HG02588 (cell line): ENCODE measurements around the gene CACNA1E.

ENCODE experiments used
- ATAC-seq: cut with Tn5 transposase; IDR thresholded peaks from one replicate; pipeline ENCODE4 v1.9.1; 2021; ENCODE audit warnings: mild to moderate bottlenecking, moderate library complexity; ENCODE audit not compliant: unreplicated experiment

The CACNA1E gene

DNA sequence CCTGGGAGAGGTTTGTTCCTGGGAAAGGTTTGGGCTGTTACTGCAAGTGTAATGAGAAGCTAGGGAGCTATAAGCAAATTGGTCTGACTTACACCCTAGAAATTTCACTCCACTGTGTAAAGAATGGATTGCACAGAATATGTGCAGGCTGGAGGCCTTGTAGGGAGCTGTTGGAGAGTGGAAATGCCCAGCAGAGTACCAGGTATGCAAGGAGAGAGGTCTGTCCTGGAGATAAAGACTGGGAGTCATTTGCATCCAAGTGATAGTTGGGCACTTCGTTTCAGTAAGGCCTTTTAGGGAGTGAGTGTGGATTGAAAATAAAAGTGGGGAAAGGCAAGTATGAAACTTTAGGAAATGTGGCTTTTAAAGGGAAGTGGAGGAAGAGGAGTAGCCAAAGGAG lies 75.8 kb downstream of the CACNA1E start:
- no peak for ATAC-seq

DNA sequence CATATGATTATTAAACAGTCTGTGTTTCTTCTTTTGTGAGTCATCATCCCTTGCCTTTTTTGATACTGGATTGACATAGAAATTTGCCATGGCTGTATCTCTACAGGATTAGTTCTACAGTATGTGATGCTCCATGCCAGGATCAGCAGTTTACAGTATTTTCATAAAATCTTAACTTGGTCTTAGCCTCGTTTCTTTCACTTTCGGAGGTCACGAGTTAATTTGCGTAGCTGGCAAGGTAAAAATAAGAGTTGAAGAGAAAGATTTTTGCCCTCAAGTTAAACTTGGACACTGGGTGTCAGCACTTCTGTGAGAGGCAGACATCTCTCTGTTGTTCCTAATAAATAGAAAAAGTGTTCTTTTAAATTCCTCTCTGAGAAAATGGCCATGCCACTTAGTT lies 79.1 kb downstream of the CACNA1E start:
- ATAC-seq = no peak

DNA sequence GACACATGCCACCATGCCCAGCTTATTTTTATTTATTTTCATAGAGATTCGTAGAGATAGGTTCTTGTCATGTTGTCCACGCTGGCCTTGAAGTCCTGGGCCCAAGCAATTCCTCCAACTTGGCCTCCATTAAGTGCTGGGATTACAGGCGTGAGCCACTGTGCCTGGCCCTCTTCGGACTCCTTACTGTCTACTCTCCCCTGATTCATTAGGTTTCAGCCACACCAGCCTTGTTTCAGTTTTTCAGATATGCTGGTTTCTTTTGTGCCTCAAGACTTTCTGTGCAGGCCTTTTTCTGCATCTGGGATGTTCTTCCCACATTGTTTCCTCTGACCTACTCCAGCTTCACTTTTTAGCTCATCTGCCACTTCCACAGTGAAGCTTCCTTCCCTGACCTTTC lies 85.4 kb downstream of the CACNA1E start:
- ATAC-seq = no peak

DNA sequence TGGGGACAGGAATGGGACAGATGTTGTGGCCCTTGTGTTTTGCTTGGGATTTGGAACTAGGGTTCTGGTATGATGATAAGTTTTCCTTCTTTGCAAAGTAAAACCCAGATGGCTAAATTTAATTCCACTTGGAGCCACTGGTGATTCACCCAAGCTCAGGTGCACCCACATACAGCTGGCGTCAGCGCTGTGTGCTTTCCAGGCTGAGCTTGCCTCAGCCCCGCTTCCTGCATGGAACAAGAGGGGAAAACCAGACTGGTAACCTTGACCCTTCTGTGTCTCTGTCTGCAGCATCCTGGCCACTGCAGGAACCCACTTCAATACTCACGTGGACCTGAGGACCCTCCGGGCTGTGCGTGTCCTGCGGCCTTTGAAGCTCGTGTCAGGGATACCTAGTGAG lies 94.2 kb downstream of the CACNA1E start:
- ATAC-seq = no peak

DNA sequence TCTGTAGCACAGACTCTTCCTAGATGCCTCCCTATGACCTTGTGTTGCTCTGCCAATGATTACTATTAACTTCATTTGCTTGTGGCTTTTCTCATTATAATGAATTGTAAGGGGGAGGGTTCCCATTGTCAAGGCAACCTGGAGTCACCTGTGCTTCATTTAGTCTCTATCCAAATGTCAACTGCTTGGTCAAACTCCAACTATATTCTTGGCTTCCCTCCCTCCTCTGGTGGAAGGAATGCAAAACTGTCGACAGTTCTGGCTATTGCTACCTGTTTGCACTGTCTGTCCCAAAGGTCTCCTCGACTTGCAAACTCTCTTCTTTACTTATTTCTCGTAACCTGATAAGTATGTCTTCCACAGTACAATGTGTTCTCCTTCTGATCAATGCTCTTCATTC lies 100.3 kb downstream of the CACNA1E start:
- no peak for ATAC-seq

DNA sequence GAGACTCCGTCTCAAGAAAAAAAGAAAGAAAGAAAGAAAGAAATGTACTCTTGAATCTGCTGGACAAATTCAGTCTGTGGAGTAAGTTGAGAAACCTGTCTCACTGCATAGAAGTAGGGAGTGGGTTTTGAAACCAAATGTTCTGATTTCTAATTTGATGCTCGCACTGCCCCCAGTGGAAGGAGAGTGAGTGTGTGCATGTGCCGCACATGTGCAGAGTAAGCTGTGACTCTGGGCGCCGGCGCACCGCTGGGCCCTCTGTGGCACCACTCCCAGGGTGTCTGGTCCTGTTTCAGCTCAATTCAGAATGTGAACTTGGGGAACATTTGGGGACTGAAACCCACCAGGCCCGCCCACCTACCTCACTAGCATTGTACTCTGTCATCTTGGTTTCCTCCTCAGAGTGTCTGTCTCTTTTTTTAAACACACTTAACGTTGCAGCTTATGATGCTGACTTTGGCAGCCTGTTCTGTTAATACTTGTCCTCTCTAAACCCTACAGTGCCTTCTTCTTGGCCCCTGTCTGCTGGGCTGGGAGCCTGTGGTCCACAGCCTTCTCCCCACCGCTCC lies 104.6 kb downstream of the CACNA1E start:
- no peak for ATAC-seq

DNA sequence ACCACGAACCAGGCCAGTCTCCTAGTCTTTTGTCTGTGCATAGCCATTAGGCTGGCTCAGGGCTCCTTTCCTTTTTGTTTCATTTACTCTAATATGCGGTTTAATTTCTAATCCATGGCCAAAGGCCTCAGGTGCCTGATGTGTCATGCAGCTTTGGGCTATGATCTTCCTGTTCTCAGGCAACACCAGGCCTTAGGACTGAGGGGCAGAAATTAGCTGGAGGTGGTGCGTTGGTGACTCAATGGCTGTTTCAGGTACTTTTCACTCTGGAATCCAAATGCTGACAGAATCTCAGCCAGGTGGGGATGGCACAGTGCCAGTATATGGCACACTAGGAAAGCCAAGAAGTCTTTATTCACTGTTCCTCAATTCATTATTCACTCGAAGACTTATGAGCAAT lies 105.3 kb downstream of the CACNA1E start:
- no peak for ATAC-seq

DNA sequence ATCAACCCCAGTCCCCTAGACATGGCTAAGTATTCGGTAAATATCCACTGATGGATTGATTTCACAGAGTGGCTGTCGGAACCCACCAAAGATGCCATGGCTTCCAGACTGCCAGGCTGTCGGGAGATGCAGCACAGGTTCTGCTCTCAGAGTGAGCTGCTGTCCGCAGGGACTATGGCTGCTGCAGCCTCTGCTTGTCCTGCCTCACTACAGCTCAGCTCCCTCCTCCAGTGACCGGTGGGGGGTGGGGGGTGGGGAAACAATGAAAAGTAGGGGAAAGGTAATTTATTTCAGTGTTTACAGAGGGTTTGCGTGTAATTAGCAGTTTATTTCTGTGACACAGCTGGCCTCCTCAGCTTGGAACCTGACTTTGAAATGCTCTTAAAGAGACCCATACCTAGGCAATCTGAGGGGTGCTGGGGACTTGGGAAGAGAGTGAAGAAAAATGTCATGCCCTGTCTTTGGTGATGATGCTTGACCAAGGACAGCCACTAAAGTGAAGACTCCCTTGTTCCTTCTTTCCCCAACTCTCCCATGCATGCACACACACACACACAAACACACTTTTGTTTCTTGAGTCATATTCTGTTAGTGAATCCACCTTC lies 109.0 kb downstream of the CACNA1E start:
- no peak for ATAC-seq

DNA sequence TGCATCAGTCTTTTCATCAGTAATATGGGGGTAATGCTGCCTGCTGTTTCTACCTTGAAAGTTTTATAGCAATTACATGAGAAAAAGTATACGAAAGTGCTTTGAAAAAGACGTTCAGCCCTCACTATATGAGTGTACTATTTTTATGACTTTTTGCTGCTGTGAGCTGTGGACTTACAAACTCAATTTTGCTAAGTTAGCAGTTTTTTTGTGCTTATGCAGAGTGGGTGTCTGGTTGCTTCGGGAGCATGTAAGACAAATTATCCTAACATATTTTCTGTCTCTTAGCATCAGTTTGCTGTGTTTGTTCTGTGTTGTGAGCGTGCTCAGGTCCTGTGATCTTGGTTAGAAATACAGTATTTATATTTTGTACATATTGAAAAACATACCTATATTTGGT lies 109.7 kb downstream of the CACNA1E start:
- ATAC-seq = no peak

DNA sequence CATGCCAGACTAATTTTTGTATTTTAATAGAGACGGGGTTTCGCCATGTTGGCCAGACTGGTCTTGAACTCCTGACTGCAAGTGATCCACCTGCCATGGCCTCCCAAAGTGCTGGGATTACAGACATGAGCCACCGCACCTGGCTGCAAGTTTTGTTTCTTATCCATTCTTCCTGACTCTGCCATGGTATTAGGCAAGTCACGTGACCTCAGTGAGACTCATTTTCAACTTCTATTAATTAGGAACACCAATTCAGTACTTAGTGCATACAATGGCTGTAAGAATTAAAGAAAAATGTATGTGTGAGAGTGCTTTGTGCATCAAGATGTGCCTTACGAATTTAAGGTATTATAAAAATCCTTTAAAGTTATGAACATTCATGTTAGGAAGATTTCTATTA lies 111.2 kb downstream of the CACNA1E start:
- no peak for ATAC-seq

DNA sequence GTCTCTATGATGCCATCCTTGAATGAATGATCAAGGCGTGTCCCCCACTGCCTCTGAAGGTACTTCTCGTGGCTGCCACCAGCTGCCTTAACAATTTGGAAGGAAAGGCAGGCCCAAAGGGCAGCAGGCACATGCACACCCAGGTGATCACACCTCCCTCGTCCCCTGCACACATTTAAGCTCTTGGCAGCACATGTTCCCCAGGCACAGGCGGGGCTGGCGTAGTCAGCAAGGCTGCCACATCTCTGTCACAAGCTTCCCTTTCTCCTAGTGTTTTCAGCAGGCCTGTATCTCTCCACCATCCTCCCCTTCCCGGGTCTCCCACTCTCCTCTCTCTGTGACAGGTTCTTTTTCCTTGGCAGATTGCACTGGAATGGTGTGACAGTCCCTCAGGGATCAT lies 111.9 kb downstream of the CACNA1E start:
- ATAC-seq = no peak

DNA sequence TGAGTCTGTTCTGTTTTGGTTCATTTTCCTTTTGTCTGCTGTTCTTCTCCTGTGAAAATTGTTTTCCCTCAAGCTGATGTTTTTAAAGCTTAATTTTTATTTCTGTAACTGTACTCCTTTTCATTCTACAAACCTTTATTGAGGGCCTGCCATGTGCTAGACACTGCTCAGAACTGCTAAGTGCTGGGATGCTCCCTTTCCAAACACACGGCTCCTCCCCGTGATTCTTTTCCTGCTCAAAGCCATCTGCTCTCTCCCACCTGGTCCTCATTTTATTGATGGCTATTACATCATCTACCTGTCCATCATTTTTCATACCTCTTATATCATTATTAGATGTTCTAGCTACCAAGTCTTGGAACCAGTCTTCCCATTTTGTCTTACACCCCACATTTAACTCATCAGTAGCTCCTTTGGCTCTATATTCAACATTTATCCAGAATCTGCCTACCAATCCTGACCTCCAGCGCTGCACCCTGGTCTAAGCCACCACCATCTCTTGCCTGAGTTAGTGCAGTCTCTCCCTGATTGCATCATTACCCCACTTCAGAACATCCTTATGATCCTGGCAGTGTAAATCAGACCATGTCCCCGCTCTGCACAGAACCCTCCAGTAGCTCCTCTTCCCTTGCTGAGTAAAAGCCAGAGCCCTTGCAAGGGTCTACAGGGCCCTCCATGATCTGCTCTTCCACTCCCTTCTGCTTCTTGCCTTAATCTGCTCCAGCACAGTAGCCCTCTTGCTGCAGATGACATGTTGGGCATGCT lies 118.1 kb downstream of the CACNA1E start:
- ATAC-seq = no peak

DNA sequence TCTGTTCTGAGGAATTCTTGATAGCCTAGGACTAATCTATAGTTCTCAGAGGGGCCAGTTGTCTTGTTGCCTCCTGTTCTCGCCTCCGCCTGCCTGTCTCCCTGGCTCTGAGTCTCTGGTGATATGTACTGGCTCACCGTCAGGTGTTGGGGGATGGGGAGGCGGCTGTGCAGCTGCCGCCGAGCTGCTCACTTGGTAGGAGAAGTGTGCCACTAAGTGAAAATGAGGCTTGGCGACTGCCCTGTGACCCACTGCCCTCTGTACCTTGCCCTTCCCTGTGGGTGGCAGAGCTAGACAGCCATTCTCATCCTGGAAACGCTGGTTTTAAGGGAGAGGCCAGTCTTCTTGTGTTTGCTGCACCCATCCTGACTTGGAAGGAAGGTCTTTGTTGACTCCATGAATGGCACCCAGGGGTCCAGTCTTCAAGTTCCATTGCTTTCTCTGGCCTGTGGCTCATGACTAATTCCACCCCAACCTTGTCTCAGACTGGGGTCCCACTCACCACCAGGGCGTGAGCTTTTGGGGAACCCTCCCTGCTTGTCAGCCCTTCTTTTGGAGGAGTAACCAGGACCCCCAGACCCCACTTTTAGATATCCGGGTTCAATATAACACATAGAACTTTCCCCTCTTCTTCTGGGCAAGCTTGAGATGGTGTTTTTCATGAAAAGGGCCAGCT lies 120.6 kb downstream of the CACNA1E start:
- no peak for ATAC-seq

DNA sequence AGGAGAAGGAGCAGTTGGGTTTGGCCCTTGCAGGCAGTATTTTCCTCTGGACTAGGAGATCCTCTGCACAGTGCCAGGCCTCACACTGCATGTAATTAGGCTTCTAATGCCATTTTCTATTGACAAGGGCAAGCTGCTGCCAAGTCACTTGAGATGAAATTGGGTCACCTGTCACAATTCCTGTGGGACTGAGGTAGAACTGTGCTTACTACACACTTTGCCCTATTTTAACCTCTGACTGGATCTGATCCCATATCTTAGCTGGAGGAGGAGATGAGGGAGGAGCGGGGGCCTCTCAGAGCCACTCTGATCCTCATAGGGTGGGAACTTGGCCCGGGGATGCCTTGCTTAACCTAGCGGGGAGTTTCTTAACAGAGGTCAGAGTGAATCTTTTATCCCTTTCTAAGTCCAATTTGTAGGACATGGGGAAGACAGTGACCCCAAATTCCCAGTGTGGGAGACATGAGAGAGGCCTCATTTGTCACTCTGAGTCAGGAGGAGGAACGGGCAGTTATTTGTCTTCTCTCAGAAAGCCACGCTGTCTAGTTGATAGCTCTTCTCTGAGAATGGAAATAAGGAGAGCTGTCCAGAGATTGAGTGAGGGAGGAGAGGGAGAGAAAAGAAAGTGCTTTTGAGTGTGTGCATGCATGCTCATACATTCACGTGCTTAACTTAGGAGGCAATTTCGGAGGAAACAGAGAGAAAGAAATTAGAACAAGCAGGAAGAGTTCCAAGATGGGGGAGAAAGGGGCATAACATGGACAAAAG lies 121.3 kb downstream of the CACNA1E start:
- ATAC-seq = no peak

DNA sequence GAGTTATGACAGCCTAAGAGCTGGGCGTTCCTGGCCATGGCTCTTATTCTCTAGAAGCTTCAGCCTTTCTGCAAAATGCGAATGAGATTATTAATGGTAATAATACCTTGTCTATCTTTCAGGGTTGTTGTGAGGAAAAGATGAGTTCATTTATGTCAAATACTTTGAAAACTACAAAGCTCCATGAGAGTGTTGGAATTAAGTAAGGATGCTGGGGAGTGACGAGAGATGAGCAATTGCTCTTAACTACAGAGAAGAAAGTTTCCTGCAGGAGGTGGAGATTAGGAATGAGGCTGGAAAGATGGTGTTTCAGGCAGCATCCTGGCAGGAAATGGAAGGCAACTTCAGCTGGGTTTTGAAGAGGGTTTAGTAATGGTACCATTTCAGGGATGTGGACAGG lies 124.2 kb downstream of the CACNA1E start:
- ATAC-seq = no peak

DNA sequence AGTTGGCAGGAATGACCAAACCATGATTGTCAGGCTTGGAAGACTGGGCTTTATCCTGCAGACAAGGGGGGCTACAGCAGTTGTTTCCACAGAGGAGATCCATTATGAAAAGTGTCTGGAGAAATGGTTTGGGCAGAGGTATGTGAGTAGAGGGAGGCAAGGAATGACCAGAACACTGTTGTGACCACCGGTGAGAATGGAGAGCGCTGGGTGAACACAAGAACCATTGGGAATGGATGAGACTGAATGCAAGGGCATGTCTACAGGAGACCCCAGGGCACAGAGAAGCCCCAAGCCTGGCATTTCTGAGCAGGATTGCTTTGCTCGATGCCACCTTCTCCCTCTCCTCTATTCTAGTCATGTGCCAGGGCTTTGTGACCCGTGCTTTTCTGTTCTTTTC lies 125.1 kb downstream of the CACNA1E start:
- ATAC-seq = no peak

DNA sequence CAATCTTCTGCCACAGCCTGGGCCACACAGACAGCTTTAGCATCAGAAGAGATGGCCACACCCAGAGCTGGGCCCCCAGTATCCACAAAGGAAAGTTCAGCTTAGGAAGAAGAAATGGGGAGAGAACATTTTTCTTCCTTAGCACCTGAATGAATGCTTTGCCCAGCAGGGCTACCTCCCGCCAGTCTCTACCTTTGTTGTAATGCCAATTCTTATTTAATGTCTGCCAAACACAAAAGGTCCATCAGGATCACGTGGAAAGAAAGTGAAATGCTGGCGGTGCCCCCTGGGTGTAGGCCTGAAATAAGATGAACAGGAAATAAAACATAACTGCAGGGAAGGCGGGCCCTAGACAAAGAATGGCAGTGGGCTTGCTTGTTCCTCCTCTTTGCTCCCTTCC lies 125.6 kb downstream of the CACNA1E start:
- ATAC-seq = no peak

DNA sequence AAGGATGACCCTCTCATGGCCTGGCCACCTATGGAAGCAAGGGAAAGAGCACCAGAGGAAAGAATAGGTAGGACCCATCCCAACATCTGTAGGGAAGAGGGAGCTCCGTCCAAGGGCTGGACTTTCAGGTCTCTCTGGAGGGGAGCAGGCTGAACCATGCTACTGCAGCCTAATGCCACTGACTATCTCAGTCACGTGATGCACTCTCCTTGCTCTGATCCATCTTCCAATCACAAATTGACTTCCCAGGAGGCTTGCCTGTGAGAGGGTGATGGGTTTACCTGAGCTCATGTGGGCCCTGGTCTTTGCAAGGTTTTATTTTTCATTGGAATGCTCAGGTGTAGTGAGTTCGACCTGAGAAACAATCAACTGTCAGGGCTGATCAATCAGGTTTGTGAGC lies 128.8 kb downstream of the CACNA1E start:
- no peak for ATAC-seq

DNA sequence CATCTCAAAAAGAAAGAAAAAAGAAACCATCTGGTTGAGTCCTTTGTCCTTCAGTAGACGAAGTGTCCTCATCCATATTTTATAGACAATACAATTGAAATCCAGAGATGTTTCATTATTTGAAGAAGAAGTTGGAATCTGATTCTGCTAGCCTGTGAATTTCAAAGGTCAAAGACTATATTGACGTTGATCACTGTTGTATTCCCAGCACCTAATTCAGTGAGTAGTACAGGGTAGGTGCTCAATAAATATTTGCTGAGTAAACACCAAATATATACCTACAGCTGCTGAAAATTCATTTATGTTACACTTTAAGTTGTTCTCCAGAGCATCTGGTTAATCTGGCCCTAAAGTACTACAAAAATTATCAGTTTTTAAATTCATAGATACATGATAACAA lies 135.2 kb downstream of the CACNA1E start:
- ATAC-seq = no peak

DNA sequence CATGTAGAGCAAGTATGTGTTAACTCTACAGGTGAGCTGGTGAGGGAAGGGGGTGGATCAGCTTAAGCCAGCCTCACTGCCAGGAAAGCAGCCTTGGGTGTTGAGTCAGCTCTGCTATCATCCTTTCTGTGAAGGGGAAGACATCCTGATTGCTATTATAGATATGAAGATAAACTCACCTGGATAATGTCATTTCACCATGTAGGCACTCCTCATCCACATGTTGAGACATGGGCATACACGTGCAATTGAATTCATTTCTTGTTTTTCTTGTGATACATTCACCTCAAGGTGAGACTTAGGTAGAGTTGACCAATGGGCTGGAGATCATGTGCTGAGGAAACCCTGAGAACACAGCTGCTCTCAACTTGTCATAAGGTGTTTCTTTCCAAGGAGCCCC lies 136.9 kb downstream of the CACNA1E start:
- no peak for ATAC-seq

DNA sequence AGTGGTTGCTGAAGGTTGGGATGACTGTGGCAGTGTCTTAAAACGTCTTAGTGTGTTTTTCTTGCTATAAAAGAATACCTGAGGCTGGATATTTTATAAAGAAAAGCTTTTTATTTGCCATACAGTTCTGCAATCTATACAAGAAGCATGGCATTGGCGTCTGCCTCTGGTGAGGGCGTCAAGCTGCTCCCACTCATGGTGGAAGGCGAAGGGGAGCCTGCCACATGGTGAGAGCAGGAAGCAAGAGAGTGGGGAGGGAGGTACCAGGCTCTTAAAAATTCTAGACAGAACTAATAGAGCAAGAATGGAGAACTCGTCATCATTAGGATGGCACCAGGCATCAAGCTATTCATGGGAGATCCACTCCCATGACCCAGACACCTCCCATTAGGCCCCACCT lies 140.5 kb downstream of the CACNA1E start:
- no peak for ATAC-seq
